ENCODE data around the gene ARHGAP27.
A peak's percentile ranks its signal among the peaks of the same experiment; 100 is the strongest.

The ARHGAP27 gene

GRCh38 chr17:45430738-45431530 is 1.7 kb downstream of the ARHGAP27 start:
- no peak for DNase-seq

- no peak for DNase-seq
These were observed 2.5 kb downstream of the ARHGAP27 start for GRCh38 chr17:45430006-45430737.

DNA sequence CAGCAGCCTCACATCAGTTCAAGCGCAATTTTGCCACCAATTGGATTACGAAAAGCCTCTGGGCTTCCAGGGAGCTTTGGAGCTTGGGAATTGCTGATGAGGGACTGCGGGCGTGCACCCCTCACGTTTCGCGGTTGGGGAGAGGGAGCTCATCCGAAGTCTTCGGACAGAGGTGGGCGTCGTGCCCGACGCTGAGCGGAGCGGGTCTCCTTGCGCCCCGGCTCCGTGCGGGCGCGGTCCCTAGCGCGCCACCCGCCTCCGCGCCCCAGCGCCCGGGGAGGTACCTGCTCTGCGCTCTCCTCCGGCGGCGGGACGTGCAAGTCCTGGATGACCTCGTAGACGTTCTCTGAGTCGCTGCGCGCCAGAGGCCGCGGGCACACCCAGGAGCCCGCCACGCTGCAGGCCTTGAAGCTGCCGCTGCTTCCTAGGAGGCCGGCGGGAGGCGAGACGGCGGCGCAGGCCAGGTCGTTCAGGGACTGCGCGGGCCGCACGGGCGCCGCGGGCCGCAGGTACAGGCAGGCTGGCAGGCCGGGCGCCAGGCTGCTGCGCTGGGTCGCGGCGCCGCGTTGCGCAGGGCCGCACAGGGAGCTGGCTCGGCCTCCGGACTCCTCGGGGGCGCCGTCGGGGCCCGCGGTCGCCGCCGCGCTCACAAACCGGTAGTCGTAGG is 3.2 kb downstream of the ARHGAP27 start:
- DNase-seq: no peak

DNA sequence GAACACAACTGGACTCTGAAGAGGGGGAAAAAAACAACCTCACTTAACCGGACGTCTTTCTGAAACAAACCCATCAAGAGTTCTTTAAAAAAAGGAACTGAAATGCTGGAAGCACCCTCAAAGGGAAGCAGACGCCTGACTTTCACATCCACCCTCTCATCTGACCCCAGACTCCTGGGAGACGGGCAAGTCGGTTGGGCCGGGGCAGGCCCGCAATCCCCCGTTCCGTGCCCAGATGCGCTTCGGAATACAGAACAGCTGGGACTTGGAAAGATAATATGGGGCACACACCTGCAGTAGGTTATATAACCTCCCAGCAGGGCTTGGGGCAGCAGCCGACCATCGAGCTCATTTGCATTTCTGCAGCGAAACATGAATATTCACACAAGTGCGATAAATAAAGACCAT is 3.7 kb downstream of the ARHGAP27 start:
- no peak for DNase-seq

GRCh38 chr17:45428050-45428617 is 4.5 kb downstream of the ARHGAP27 start:
- DNase-seq: peak; percentile 74

GRCh38 chr17:45427181-45427835 is 5.4 kb downstream of the ARHGAP27 start:
- no peak for DNase-seq

GRCh38 chr17:45426561-45426960 is 6.1 kb downstream of the ARHGAP27 start:
- no peak for DNase-seq

DNA sequence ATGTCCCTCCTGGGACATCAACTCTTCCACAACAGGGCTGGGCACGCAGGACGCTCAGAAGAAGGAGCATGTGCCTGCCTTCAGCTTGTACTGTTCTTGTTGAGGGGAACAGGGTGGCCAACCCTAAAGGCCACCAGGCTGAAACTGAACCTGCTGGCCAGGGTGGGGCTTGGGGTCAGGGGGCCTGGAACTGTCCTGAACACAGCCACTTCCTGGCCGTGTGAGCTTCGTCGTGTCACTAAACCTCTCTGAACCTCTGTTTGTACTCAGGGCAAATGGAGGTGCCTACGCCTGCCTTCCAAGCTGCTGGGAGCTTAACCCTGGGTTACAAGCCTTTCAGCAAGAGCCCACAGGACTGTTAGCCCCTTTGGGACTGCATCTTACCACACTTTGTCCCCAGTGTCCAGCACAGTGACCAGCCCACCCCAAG is 6.7 kb downstream of the ARHGAP27 start:
- no peak for DNase-seq

GRCh38 chr17:45425125-45425983 is 7.3 kb downstream of the ARHGAP27 start:
- DNase-seq: no peak

GRCh38 chr17:45424769-45425124 is 7.9 kb downstream of the ARHGAP27 start:
- no peak for DNase-seq

DNA sequence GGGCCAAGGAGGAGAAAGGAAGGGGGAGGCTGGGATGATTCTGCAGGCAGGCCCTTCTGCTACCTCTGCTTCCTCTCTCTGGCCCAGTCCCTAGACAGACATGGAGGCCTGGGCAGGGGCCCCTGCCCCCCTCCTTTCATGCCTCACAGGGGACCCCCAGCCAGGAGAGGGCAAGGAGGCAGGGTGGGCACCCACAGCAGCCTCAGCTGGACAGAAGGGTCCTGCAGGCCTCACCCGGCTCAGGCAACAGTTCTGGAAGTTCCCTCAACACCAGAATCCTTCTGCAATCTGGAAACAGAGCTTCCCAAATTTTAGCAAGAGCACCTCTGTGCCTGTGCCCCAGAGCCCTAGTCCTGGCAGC is 8.7 kb downstream of the ARHGAP27 start:
- no peak for DNase-seq

DNA sequence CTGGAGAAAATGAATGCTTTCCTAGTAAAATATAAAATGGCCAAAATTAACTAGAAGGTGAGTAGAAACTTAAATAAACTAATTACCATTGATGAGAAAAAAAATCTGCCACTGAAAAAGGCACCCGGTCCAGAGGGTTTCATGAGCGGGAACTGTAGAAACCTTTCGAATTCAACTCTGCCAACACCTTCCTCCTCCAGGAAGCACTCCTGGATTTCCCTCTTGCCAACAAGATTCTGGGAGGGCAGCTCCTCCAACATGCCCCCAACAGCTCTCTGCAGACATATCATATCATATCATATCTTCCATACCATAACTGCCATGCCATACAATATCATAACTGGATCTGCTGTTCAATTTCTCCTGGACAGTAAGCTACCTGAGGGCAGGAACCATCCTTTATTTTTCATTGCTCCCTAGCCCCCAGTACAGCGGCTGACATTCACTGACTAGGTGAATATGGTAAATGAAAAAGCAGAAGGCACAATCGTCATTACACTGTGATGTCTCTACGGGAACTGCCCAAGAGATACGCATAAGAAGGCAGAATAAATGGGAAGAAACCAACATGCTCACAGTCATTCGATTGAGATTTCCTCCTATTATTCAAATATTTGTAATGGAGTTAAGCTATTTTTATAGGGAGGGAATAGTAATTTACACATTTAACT is 9.2 kb downstream of the ARHGAP27 start:
- DNase-seq: no peak

- DNase-seq: no peak
These were observed 17.4 kb downstream of the ARHGAP27 start for GRCh38 chr17:45414990-45415881.

DNA sequence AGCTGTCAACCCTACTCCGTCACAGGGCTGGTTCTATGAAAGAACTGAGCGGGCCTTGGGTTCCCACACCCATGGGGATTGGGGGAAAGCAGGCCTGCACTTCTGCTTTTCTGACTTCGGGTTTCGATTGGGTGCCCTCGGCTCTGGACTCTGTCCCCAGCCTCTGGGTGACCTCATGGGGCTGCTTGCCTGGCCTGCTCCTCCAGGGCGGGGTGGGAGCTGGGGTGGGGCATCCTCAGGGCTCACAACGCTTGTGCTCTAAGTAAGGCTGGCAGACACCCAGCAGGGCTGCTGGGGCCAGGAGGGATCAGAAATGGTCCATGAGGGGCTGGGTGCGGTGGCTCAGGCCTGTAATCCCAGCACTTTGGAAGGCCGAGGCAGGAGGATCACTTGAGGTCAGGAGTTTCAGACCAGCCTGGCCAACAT is 19.2 kb downstream of the ARHGAP27 start:
- DNase-seq: no peak

DNA sequence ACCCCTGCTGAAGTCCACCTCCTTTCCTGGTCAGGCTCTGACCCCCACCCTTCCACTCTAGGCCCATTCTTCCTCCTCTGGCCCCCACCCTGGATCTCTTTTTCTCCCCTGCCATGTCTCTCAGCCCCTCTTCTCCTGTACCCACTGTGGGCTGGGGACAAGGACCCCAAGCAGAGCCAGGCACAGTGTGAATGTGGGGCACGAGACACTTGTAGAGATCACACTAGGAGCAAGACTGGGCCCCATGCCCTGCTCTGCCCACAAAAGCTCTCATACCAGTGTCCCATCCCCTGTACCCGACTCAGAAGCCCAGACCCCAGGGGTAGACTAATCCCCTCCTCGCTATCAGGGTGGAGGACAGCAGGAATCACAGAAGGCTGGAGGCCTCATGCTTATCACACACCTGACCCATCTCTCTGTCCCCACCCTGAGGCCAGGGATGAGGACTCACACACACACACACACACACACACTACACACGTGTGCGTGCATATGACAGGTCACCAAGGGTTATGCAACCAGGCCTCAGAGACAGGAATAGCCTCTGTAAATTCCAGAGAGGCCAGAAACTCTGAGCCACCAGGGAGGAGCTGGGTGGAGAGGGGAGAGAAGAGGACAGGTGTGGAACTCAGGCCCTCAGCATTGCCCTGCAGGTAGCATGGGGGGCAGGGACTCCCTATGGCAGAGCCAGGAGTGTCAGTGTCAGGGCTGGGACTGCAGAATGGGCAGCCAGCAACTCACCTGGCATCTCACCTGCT is 21.1 kb downstream of the ARHGAP27 start:
- no peak for DNase-seq

DNA sequence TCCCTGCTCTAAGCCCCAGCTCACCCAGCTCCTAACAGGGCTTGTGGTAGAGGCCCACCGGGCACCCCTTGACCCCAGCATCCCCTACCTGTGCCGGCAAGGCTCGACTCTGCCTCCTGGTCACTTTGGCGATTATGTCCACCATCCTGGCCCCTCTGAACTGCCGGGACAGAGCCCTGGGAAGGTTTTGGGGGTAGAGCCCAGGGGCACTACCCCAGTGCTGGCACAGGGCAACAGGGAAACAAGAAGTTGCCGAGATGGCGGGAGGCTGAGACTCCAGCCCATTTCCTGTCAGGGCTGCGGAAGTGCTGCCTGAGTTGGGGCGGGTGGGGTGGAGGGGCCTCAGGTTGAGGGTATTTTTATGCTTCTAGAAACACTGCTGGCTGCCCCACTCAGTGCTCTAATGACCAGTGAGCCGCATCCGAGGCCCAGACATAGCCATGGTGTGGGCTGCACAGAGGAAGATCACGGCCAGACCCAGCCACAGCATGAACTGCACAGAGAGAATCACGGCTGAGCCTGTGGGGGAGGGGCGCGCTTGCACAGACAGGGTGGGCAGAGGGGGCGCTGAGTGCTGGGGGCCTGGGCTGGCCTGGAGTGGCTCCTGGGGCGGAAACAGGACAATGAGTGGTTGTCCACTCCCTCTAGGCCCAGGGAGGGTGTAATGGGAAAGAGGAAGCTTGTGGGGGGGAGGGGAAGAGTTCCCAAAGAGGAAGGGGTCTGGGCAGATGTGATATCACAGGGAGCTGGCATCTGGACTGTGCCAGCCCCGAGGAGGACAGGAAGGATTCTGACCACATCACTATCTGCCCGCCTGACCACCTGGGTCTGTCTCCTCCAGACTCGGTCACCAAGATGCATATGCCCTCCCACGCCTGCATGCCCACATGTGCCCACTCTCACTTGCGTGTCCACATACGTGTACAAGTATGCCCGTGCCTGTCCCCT is 22.3 kb downstream of the ARHGAP27 start:
- peak; percentile 55 for DNase-seq

DNA sequence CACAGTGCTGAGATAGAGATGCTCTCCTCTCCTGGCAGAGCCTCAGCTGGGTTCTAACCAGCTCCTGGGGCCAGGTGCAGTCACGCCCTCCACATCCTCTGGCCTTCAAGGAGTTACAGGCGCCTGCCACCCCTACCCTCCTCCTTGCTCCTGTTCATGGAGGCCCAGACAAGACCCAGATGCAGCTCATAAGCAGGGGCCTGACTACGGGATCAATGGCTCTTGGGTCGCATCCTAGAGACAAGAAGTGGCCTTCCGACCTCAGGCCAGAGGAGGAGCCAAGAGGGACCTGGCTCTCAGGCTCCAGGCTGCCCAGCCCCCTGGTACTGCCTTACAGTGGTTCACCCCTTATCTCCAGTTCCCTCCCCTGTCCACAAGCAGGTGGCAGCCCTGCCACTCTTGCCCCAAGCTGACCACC is 23.0 kb downstream of the ARHGAP27 start:
- DNase-seq: no peak

Measured in activated effector memory CD4-positive, alpha-beta T cell treated with Interleukin-2 at 50 U/mL for 16 hours (primary cell).